ENCODE results near the gene ALPI. TPM values are rescaled to one million over a fixed set of nuclear protein-coding genes. Genes with fewer than 3 reads are reported as not detected.

Gene ALPI
- polyA plus RNA-seq, 2 donors = not detected

DNA sequence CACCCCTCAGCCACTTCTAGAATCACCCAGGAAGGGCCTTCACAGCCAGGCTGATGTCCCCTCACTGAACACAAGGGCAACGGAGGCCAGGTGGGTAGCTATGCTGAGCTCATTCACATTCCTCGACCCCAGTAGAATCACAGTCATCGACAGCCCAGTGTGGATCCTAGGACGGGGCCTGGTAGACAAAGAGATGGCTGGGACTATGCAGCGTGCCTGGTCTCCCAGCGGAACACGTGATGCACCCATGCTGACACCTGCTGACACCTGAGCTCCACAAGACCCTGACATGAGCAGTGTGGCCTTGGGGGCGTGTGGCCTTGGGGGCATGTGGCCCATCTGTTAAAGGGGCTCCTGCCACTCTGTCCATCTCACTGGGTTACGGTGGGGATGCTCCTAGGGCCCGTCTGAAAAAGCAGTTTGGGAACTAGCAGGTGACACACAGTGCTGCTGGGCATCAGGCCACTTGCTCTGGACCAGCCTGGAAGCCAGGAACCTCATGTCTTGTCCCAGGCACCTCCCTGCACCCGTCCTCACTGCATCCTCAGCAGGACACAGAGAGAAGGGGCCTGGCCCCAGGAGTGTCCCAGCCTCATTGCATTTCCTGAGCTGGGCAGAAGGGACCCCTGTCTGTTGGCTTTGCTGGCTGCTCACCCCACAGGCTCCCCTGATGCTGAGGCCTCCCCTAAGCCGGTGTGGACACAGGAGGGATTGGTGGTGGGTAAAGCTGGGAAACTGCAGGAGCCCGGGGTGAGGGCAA, 22.0 kb downstream of the ALPI start:
- H3K27ac ChIP-seq (ENCODE audit: low read depth in 2 of 2, low read length in 1 of 2) = no peak overlapping the region
- H3K27me3 ChIP-seq (ENCODE audit: control insufficient read depth in 1 of 2, insufficient read depth in 2 of 2, low read length in 2 of 2) = no peaks in the 10 kb centered on the region
- H3K36me3 ChIP-seq (ENCODE audit: control insufficient read depth in 2 of 2, insufficient read depth in 2 of 2, low read length in 1 of 2) = no peaks in the 10 kb centered on the region
- H3K9me3 ChIP-seq (ENCODE audit: control insufficient read depth in 2 of 2, insufficient read depth in 1 of 2, low read depth in 1 of 2, low read length in 1 of 2) = no peaks in the 10 kb centered on the region
- no peaks in the 10 kb centered on the region for H3K4me1 ChIP-seq (ENCODE audit: control insufficient read depth in 2 of 2, insufficient read depth in 2 of 2, low read length in 1 of 2)
- WGBS, 2 donors = 85 to 89% methylated on average over 13 of the region's 13 CpGs
- H3K4me3 ChIP-seq (ENCODE audit: low read depth in 1 of 2, low read length in 2 of 2) = no peak overlapping the region

- H3K27me3 ChIP-seq (ENCODE audit: control insufficient read depth in 1 of 2, insufficient read depth in 2 of 2, low read length in 2 of 2) = no peaks in the 10 kb centered on the region
- 66% methylated on average over 17 to 19 of the region's 19 CpGs for WGBS, 2 donors
- H3K4me1 ChIP-seq (ENCODE audit: control insufficient read depth in 2 of 2, insufficient read depth in 2 of 2, low read length in 1 of 2) = no peaks in the 10 kb centered on the region
- no peaks in the 10 kb centered on the region for H3K9me3 ChIP-seq (ENCODE audit: control insufficient read depth in 2 of 2, insufficient read depth in 1 of 2, low read depth in 1 of 2, low read length in 1 of 2)
- H3K36me3 ChIP-seq (ENCODE audit: control insufficient read depth in 2 of 2, insufficient read depth in 2 of 2, low read length in 1 of 2) = no peaks in the 10 kb centered on the region
- no peak overlapping the region for H3K27ac ChIP-seq (ENCODE audit: low read depth in 2 of 2, low read length in 1 of 2)
- H3K4me3 ChIP-seq (ENCODE audit: low read depth in 1 of 2, low read length in 2 of 2) = no peak overlapping the region
Measured at GRCh38 chr2:232478571-232479340, 22.8 kb downstream of the ALPI start.

DNA sequence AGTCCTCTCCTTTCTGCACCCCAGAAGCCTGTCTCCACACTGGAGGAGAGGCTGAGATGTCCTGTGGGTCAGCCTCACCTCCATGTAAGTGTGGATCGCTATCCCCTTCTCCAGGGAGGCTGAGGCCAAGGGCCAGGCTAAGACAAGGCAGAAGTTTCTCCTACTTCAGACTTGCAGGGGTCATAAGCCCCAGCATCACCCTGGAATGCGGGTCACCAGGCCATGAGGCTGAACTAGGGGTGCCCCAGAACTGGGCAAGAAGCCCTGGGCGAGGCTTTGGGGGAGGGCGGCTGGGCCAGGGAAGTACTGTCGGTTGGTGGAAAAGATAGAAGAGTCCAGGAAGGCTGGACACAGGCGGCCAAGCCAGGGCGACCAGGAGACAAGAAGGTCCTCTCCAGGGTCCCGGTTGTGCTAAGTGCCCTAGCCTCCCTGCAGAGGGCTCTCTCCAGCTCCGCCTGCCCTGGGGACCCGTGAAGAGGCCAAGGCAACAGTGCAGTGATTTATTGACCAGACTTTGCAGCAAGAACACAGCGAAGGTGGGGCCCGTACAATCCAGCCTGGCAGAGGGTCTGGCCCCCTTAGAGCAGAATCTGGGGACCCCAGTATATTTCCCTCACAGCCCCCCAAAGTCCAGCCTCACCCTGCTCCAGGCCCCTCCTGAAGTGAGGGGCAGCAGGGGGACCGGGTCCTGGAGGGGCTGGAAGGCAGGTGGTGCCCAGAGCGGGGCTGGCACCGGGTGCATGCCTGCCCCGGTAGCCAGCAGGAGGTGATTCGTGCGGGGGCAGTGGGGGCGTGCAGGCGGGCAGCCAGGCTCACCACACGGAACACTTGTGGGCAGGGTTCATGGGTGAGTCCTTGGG, 23.6 kb downstream of the ALPI start:
- Histone ChIP-seq H3K36me3 (ENCODE audit: control insufficient read depth in 2 of 2, insufficient read depth in 2 of 2, low read length in 1 of 2) (no peaks in the 10 kb centered on the region), H3K4me3 (ENCODE audit: low read depth in 1 of 2, low read length in 2 of 2) (no peak overlapping the region), H3K9me3 (ENCODE audit: control insufficient read depth in 2 of 2, insufficient read depth in 1 of 2, low read depth in 1 of 2, low read length in 1 of 2) (no peaks in the 10 kb centered on the region), H3K27me3 (ENCODE audit: control insufficient read depth in 1 of 2, insufficient read depth in 2 of 2, low read length in 2 of 2) (no peaks in the 10 kb centered on the region), H3K27ac (ENCODE audit: low read depth in 2 of 2, low read length in 1 of 2) (no peak overlapping the region), H3K4me1 (ENCODE audit: control insufficient read depth in 2 of 2, insufficient read depth in 2 of 2, low read length in 1 of 2) (no peaks in the 10 kb centered on the region)
- WGBS, 2 donors = 68 to 76% methylated on average over 21 of the region's 21 CpGs

- no peak overlapping the region for H3K4me3 ChIP-seq (ENCODE audit: low read depth in 1 of 2, low read length in 2 of 2)
- no peaks in the 10 kb centered on the region for H3K9me3 ChIP-seq (ENCODE audit: control insufficient read depth in 2 of 2, insufficient read depth in 1 of 2, low read depth in 1 of 2, low read length in 1 of 2)
- H3K4me1 ChIP-seq (ENCODE audit: control insufficient read depth in 2 of 2, insufficient read depth in 2 of 2, low read length in 1 of 2) = no peaks in the 10 kb centered on the region
- H3K36me3 ChIP-seq (ENCODE audit: control insufficient read depth in 2 of 2, insufficient read depth in 2 of 2, low read length in 1 of 2) = no peaks in the 10 kb centered on the region
- H3K27me3 ChIP-seq (ENCODE audit: control insufficient read depth in 1 of 2, insufficient read depth in 2 of 2, low read length in 2 of 2) = peaks cover 0 to 2% of the 10 kb centered on the region in 2 donors
- 76 to 83% methylated on average over 26 of the region's 26 CpGs for WGBS, 2 donors
- no peak overlapping the region for H3K27ac ChIP-seq (ENCODE audit: low read depth in 2 of 2, low read length in 1 of 2)
Measured at GRCh38 chr2:232480201-232481190, 24.5 kb downstream of the ALPI start.

GRCh38 chr2:232481322-232482140, 25.6 kb downstream of the ALPI start:
- 85 to 87% methylated on average over 29 of the region's 29 CpGs for WGBS, 2 donors
- H3K4me3 ChIP-seq (ENCODE audit: low read depth in 1 of 2, low read length in 2 of 2) = no peak overlapping the region
- peaks cover 0 to 7% of the 10 kb centered on the region in 2 donors for H3K27me3 ChIP-seq (ENCODE audit: control insufficient read depth in 1 of 2, insufficient read depth in 2 of 2, low read length in 2 of 2)
- H3K36me3 ChIP-seq (ENCODE audit: control insufficient read depth in 2 of 2, insufficient read depth in 2 of 2, low read length in 1 of 2) = no peaks in the 10 kb centered on the region
- H3K9me3 ChIP-seq (ENCODE audit: control insufficient read depth in 2 of 2, insufficient read depth in 1 of 2, low read depth in 1 of 2, low read length in 1 of 2) = no peaks in the 10 kb centered on the region
- peaks cover 2 to 3% of the 10 kb centered on the region in 2 donors for H3K4me1 ChIP-seq (ENCODE audit: control insufficient read depth in 2 of 2, insufficient read depth in 2 of 2, low read length in 1 of 2)
- H3K27ac ChIP-seq (ENCODE audit: low read depth in 2 of 2, low read length in 1 of 2) = no peak overlapping the region

GRCh38 chr2:232482301-232483238, 26.6 kb downstream of the ALPI start:
- Histone ChIP-seq H3K4me1 (ENCODE audit: control insufficient read depth in 2 of 2, insufficient read depth in 2 of 2, low read length in 1 of 2) (peaks cover 3 to 7% of the 10 kb centered on the region in 2 donors), H3K27me3 (ENCODE audit: control insufficient read depth in 1 of 2, insufficient read depth in 2 of 2, low read length in 2 of 2) (peaks cover 2 to 15% of the 10 kb centered on the region in 2 donors), H3K36me3 (ENCODE audit: control insufficient read depth in 2 of 2, insufficient read depth in 2 of 2, low read length in 1 of 2) (no peaks in the 10 kb centered on the region), H3K27ac (ENCODE audit: low read depth in 2 of 2, low read length in 1 of 2) (no peak overlapping the region), H3K4me3 (ENCODE audit: low read depth in 1 of 2, low read length in 2 of 2) (no peak overlapping the region), H3K9me3 (ENCODE audit: control insufficient read depth in 2 of 2, insufficient read depth in 1 of 2, low read depth in 1 of 2, low read length in 1 of 2) (no peaks in the 10 kb centered on the region)
- WGBS, 2 donors = 87 to 88% methylated on average over 31 of the region's 31 CpGs

GRCh38 chr2:232483311-232483922, 27.5 kb downstream of the ALPI start:
- WGBS, 2 donors = 89 to 91% methylated on average over 10 of the region's 10 CpGs
- Histone ChIP-seq H3K4me3 (ENCODE audit: low read depth in 1 of 2, low read length in 2 of 2) (no peak overlapping the region), H3K27me3 (ENCODE audit: control insufficient read depth in 1 of 2, insufficient read depth in 2 of 2, low read length in 2 of 2) (peaks cover 10 to 20% of the 10 kb centered on the region in 2 donors), H3K27ac (ENCODE audit: low read depth in 2 of 2, low read length in 1 of 2) (no peak overlapping the region), H3K4me1 (ENCODE audit: control insufficient read depth in 2 of 2, insufficient read depth in 2 of 2, low read length in 1 of 2) (peaks cover 3 to 7% of the 10 kb centered on the region in 2 donors), H3K36me3 (ENCODE audit: control insufficient read depth in 2 of 2, insufficient read depth in 2 of 2, low read length in 1 of 2) (no peaks in the 10 kb centered on the region), H3K9me3 (ENCODE audit: control insufficient read depth in 2 of 2, insufficient read depth in 1 of 2, low read depth in 1 of 2, low read length in 1 of 2) (no peaks in the 10 kb centered on the region)
